SJSA1 (cell line): ENCODE data around the gene TMEM243. TPM values are rescaled to one million over a fixed set of nuclear protein-coding genes. Genes with fewer than 3 reads are reported as not detected.
"Not testable (repeated sequence)": the region's sequence is repeated elsewhere in the genome, so short reads cannot be mapped to it uniquely, and the experiment has no call there.

ENCODE experiments used
- DNase-seq, 2 experiments: peaks; one replicate each; pipeline ENCODE4 v3.0.0-alpha.2; 2015 to 2020; ENCODE audit warnings: low spot score in 2 of 2, low read depth in 1 of 2
- H3K27ac ChIP-seq: fragments of 250-450 bp; sonication (Bioruptor Pico); 2 replicates; pipeline ENCODE4 v1.5.1; 2020; ENCODE audit warnings: mild to moderate bottlenecking, moderate library complexity
- H3K27me3 ChIP-seq: fragments of 250-450 bp; sonication (Bioruptor Pico); replicated peaks from 2 replicates; pipeline ENCODE4 v1.5.1; 2020; ENCODE audit warnings: mild to moderate bottlenecking, moderate library complexity
- H3K36me3 ChIP-seq: fragments of 250-450 bp; sonication (Bioruptor Pico); 2 replicates; pipeline ENCODE4 v1.5.1; 2020; ENCODE audit warnings: mild to moderate bottlenecking
- H3K4me1 ChIP-seq: fragments of 250-450 bp; sonication (Bioruptor Pico); replicated peaks from 2 replicates; pipeline ENCODE4 v1.6.1; 2021; ENCODE audit warnings: mild to moderate bottlenecking
- H3K4me3 ChIP-seq: fragments of 250-450 bp; sonication (Bioruptor Pico); 2 replicates; pipeline ENCODE4 v1.5.1; 2020; ENCODE audit warnings: mild to moderate bottlenecking
- H3K9me3 ChIP-seq: fragments of 250-450 bp; sonication (Bioruptor Pico); replicated peaks from 2 replicates; pipeline ENCODE4 v1.5.1; 2020; ENCODE audit warnings: mild to moderate bottlenecking
- total RNA-seq: library from RNA; depleted of rRNA; stranded (reverse); fragments of >200 nt; shearing (Covaris generic); gene quantifications from 2 replicates; pipeline ENCODE4 v1.2.3, GENCODE V29; 2014

Gene TMEM243
- total RNA-seq, 1 experiment from 2014 or later, result 69.9 TPM

GRCh38 chr7:87203929-87204328 lies 15.6 kb downstream of the TMEM243 start:
- Histone ChIP-seq H3K9me3 (peaks cover 21% of the 10 kb centered on the region), H3K36me3 (peaks cover 84% of the 10 kb centered on the region), H3K4me1 (peaks cover 11% of the 10 kb centered on the region)
- H3K27ac ChIP-seq, H3K27me3 ChIP-seq, H3K4me3 ChIP-seq, DNase-seq: not testable (repeated sequence)

GRCh38 chr7:87202705-87203104 lies 16.8 kb downstream of the TMEM243 start:
- peaks cover 89% of the 10 kb centered on the region for H3K36me3 ChIP-seq
- H3K4me3 ChIP-seq, result no peak overlapping the region
- H3K27me3 ChIP-seq, result peaks cover 3% of the 10 kb centered on the region; the same call in 1 of the 2 replicates
- H3K4me1 ChIP-seq, result peaks cover 11% of the 10 kb centered on the region
- no peak for DNase-seq
- H3K9me3 ChIP-seq, result peaks cover 21% of the 10 kb centered on the region
- no peak overlapping the region for H3K27ac ChIP-seq

- H3K36me3 ChIP-seq, result peaks cover 92% of the 10 kb centered on the region
- peaks cover 21% of the 10 kb centered on the region for H3K9me3 ChIP-seq
- H3K27me3 ChIP-seq, result peaks cover 3% of the 10 kb centered on the region; the same call in 1 of the 2 replicates
- H3K4me1 ChIP-seq, result peaks cover 11% of the 10 kb centered on the region
- H3K4me3 ChIP-seq, result no peak overlapping the region
- H3K27ac ChIP-seq, result no peak overlapping the region
- no peak for DNase-seq
Measured at GRCh38 chr7:87202208-87202607, 17.3 kb downstream of the TMEM243 start.

GRCh38 chr7:87199700-87200450 lies 19.7 kb downstream of the TMEM243 start:
- Histone ChIP-seq H3K36me3 (peaks cover 93% of the 10 kb centered on the region), H3K27ac (peak overlapping the region; percentile 12; the same call in 1 of the 2 replicates), H3K27me3 (0 out of 2 replicates have a peak, but pooled peaks cover 3% of the 10 kb centered on the region), H3K9me3 (peaks cover 5% of the 10 kb centered on the region), H3K4me3 (no peak overlapping the region), H3K4me1 (no peaks in the 10 kb centered on the region)
- no peak for DNase-seq

- H3K9me3 ChIP-seq, result no peaks in the 10 kb centered on the region; the same call in 1 of the 2 replicates
- no peaks in the 10 kb centered on the region for H3K4me1 ChIP-seq
- 0 out of 2 replicates have a peak, but pooled peaks cover 3% of the 10 kb centered on the region for H3K27me3 ChIP-seq
- H3K27ac ChIP-seq, result no peak overlapping the region
- H3K4me3 ChIP-seq, result no peak overlapping the region
- DNase-seq, result no peak
- peaks cover 93% of the 10 kb centered on the region for H3K36me3 ChIP-seq
Measured at GRCh38 chr7:87199241-87199640, 20.3 kb downstream of the TMEM243 start.

- no peak for DNase-seq
- H3K9me3 ChIP-seq, result no peaks in the 10 kb centered on the region
- H3K4me1 ChIP-seq, result peaks cover 5% of the 10 kb centered on the region; the same call in 1 of the 2 replicates
- H3K4me3 ChIP-seq, result no peak overlapping the region
- H3K27me3 ChIP-seq, result no peaks in the 10 kb centered on the region
- H3K36me3 ChIP-seq, result peaks cover 100% of the 10 kb centered on the region
- no peak overlapping the region for H3K27ac ChIP-seq
Measured at GRCh38 chr7:87193912-87194311, 25.6 kb downstream of the TMEM243 start.

GRCh38 chr7:87192784-87193487 lies 26.6 kb downstream of the TMEM243 start:
- no peak for DNase-seq
- no peaks in the 10 kb centered on the region for H3K27me3 ChIP-seq
- H3K36me3 ChIP-seq, result peaks cover 100% of the 10 kb centered on the region
- no peaks in the 10 kb centered on the region for H3K9me3 ChIP-seq
- H3K4me3 ChIP-seq, result no peak overlapping the region
- peaks cover 5% of the 10 kb centered on the region; the same call in 1 of the 2 replicates for H3K4me1 ChIP-seq
- H3K27ac ChIP-seq, result no peak overlapping the region

- H3K4me1 ChIP-seq, result peaks cover 5% of the 10 kb centered on the region
- no peaks in the 10 kb centered on the region for H3K27me3 ChIP-seq
- no peak overlapping the region for H3K27ac ChIP-seq
- peaks cover 100% of the 10 kb centered on the region for H3K36me3 ChIP-seq
- no peaks in the 10 kb centered on the region for H3K9me3 ChIP-seq
- DNase-seq, result no peak
- no peak overlapping the region for H3K4me3 ChIP-seq
Measured at GRCh38 chr7:87190783-87191182, 28.7 kb downstream of the TMEM243 start.

GRCh38 chr7:87188930-87189329 lies 30.6 kb downstream of the TMEM243 start:
- Histone ChIP-seq H3K9me3 (no peaks in the 10 kb centered on the region), H3K36me3 (peaks cover 98% of the 10 kb centered on the region), H3K27ac (no peak overlapping the region), H3K27me3 (no peaks in the 10 kb centered on the region), H3K4me1 (peaks cover 12% of the 10 kb centered on the region), H3K4me3 (no peak overlapping the region)
- no peak for DNase-seq

- Histone ChIP-seq H3K4me3 (no peak overlapping the region), H3K4me1 (peaks cover 9% of the 10 kb centered on the region), H3K9me3 (no peaks in the 10 kb centered on the region), H3K36me3 (peaks cover 97% of the 10 kb centered on the region), H3K27ac (no peak overlapping the region), H3K27me3 (no peaks in the 10 kb centered on the region)
- DNase-seq, result no peak
Measured at GRCh38 chr7:87187120-87187519, 32.4 kb downstream of the TMEM243 start.

- DNase-seq, result no peak
- Histone ChIP-seq H3K36me3 (peaks cover 88% of the 10 kb centered on the region), H3K27me3 (no peaks in the 10 kb centered on the region), H3K9me3 (no peaks in the 10 kb centered on the region), H3K4me3 (no peak overlapping the region), H3K4me1 (no peaks in the 10 kb centered on the region), H3K27ac (no peak overlapping the region)
Measured at GRCh38 chr7:87179180-87179579, 40.4 kb downstream of the TMEM243 start.

- H3K36me3 ChIP-seq, result peaks cover 89% of the 10 kb centered on the region
- H3K4me3 ChIP-seq, result no peak overlapping the region
- no peaks in the 10 kb centered on the region for H3K4me1 ChIP-seq
- no peaks in the 10 kb centered on the region for H3K27me3 ChIP-seq
- no peak for DNase-seq
- H3K9me3 ChIP-seq, result no peaks in the 10 kb centered on the region
- no peak overlapping the region for H3K27ac ChIP-seq
Measured at GRCh38 chr7:87178320-87178719, 41.2 kb downstream of the TMEM243 start.

GRCh38 chr7:87173471-87173870 lies 46.1 kb downstream of the TMEM243 start:
- H3K4me3 ChIP-seq, result no peak overlapping the region
- no peaks in the 10 kb centered on the region for H3K4me1 ChIP-seq
- no peaks in the 10 kb centered on the region for H3K9me3 ChIP-seq
- H3K27me3 ChIP-seq, result no peaks in the 10 kb centered on the region
- H3K27ac ChIP-seq, result no peak overlapping the region
- H3K36me3 ChIP-seq, result peaks cover 94% of the 10 kb centered on the region
- DNase-seq, result no peak

- Histone ChIP-seq H3K4me1 (no peaks in the 10 kb centered on the region), H3K36me3 (peaks cover 97% of the 10 kb centered on the region), H3K27ac (no peak overlapping the region), H3K9me3 (no peaks in the 10 kb centered on the region), H3K27me3 (no peaks in the 10 kb centered on the region), H3K4me3 (no peak overlapping the region)
- no peak for DNase-seq
Measured at GRCh38 chr7:87171282-87171934, 48.1 kb downstream of the TMEM243 start.
